HG03135 (cell line): Measurements from ENCODE around the gene CCL28.
"Not testable (repeated sequence)": the region's sequence is repeated elsewhere in the genome, so short reads cannot be mapped to it uniquely, and the experiment has no call there.

Source experiments
- ATAC-seq: cut with Tn5 transposase; IDR thresholded peaks from one replicate; pipeline ENCODE4 v1.9.1; 2021; ENCODE audit warnings: mild to moderate bottlenecking, moderate library complexity; ENCODE audit not compliant: unreplicated experiment

The CCL28 gene

GRCh38 chr5:43412156-43412555 lies at the start of gene CCL28:
Gene CCL28, minus strand, starts transcription at chr5:43412391. Its CDS starts 75 bp downstream, at chr5:43412316.
- ATAC-seq = no peak

- no peak for ATAC-seq
These were observed 48.9 kb upstream of the CCL28 start for GRCh38 chr5:43461066-43461465.

- no peak for ATAC-seq
These were observed 44.4 kb upstream of the CCL28 start for GRCh38 chr5:43456556-43456955.

GRCh38 chr5:43441575-43441974 lies 29.4 kb upstream of the CCL28 start:
- not testable (repeated sequence) for ATAC-seq

GRCh38 chr5:43437062-43437660 lies 25.0 kb upstream of the CCL28 start:
- ATAC-seq = no peak

GRCh38 chr5:43433382-43433781 lies 21.2 kb upstream of the CCL28 start:
- ATAC-seq = no peak

- no peak for ATAC-seq
These were observed 20.5 kb upstream of the CCL28 start for GRCh38 chr5:43432486-43433375.

- no peak for ATAC-seq
These were observed 17.5 kb upstream of the CCL28 start for GRCh38 chr5:43429706-43430105.

GRCh38 chr5:43429016-43429415 lies 16.8 kb upstream of the CCL28 start:
- ATAC-seq = no peak

- ATAC-seq = no peak
These were observed 15.1 kb upstream of the CCL28 start for GRCh38 chr5:43427306-43427705.

- no peak for ATAC-seq
These were observed 13.8 kb upstream of the CCL28 start for GRCh38 chr5:43425983-43426382.

GRCh38 chr5:43423086-43423485 lies 10.9 kb upstream of the CCL28 start:
- not testable (repeated sequence) for ATAC-seq

GRCh38 chr5:43422143-43422542 lies 10.0 kb upstream of the CCL28 start:
- no peak for ATAC-seq

- ATAC-seq = no peak
These were observed 9.4 kb upstream of the CCL28 start for GRCh38 chr5:43421450-43422133.

- no peak for ATAC-seq
These were observed 8.1 kb upstream of the CCL28 start for GRCh38 chr5:43420241-43420640.

- no peak for ATAC-seq
These were observed 6.4 kb upstream of the CCL28 start for GRCh38 chr5:43418561-43418960.

GRCh38 chr5:43416803-43417394 lies 4.7 kb upstream of the CCL28 start:
- ATAC-seq = no peak

- ATAC-seq = no peak
These were observed 4.0 kb upstream of the CCL28 start for GRCh38 chr5:43415935-43416802.

GRCh38 chr5:43413966-43414365 lies 1.8 kb upstream of the CCL28 start:
- no peak for ATAC-seq

GRCh38 chr5:43412644-43413043 lies 453 bp upstream of the CCL28 start:
- no peak for ATAC-seq
